ENCODE results near the gene ACTG2.

GRCh38 chr2:73907840-73908452, 15.1 kb downstream of the ACTG2 start:
- TF ChIP-seq, protein P1, sequence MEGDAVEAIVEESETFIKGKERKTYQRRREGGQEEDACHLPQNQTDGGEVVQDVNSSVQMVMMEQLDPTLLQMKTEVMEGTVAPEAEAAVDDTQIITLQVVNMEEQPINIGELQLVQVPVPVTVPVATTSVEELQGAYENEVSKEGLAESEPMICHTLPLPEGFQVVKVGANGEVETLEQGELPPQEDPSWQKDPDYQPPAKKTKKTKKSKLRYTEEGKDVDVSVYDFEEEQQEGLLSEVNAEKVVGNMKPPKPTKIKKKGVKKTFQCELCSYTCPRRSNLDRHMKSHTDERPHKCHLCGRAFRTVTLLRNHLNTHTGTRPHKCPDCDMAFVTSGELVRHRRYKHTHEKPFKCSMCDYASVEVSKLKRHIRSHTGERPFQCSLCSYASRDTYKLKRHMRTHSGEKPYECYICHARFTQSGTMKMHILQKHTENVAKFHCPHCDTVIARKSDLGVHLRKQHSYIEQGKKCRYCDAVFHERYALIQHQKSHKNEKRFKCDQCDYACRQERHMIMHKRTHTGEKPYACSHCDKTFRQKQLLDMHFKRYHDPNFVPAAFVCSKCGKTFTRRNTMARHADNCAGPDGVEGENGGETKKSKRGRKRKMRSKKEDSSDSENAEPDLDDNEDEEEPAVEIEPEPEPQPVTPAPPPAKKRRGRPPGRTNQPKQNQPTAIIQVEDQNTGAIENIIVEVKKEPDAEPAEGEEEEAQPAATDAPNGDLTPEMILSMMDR (IDR thresholded peaks at IDR 0.05; ENCODE audit: insufficient read depth, low read length, poor library complexity, severe bottlenecking): peak; percentile 49
- TF ChIP-seq EZH2phosphoT487 (conservative IDR thresholded peaks at IDR 0.05; ENCODE audit: low read length): no peak

Data from SU-DHL-6 (cell line).